Left lobe of liver (tissue), 2 donors: ENCODE measurements around the gene DNAH7. TPM values are rescaled to one million over a fixed set of nuclear protein-coding genes. Genes with fewer than 3 reads are reported as not detected.

Source experiments
- ATAC-seq: fragments of 200-7000 bp; cut with Tn5 transposase; one replicate; pipeline ENCODE4 v1.9.1; 2020; ENCODE audit warnings: mild to moderate bottlenecking, moderate library complexity
- DNase-seq: peaks from one replicate; pipeline ENCODE4 v3.0.0-alpha.2; 2020; ENCODE audit warnings: low spot score
- total RNA-seq: library from RNA; stranded (reverse); gene quantifications from one replicate; pipeline ENCODE4 v1.2.1, GENCODE V29; 2021
- donor health status: DM: no; HTN: no; CAD: no; lungs with moderate emphysema.
- donor health status: DM: no; HTN: yes; CAD: no.

The DNAH7 gene
- total RNA-seq, 1 donor from 2014 or later: 0.35 TPM

DNA sequence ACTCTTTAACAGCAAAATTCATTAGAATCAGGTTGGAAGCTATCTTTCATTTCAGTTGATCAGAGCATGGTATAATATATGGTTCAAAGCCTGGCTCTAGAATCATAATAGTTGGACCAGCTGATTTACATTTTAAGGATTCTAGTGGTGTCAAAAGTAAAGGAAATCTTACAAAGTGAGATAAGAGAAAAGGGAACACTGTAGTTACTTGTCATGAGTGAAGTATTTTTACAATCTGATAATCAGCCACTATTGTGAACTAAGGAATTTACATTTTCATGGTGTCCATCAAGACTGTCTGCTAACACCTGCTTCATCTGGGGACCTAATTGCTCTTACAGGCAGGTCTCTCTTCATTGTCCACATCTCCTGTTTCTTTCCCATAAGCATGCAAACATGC is 250.5 kb downstream of the DNAH7 start:
- ATAC-seq (no peak), DNase-seq (no peak)

- ATAC-seq (no peak), DNase-seq (no peak)
Measured at GRCh38 chr2:195815083-195815482, 253.6 kb downstream of the DNAH7 start.

DNA sequence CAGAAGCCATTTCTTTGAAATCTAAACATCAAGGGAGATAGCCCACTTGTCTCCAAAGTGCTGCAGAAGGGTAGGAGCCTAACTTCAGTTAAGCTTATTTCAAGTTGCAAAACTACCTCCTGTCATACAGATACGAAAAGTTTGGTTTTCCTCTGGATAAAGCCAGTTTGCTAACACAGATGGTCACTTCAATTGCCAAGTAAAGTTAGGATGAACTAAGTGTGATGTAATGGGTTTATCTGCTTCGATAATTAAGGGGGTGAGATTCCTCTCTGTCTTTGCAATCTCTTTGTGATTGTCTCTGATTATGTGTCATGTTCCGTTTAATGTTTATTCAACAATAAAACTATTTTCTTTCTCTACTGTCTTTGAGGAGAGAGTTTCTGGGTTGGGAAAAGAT is 255.2 kb downstream of the DNAH7 start:
- DNase-seq: no peak
- ATAC-seq: no peak

DNA sequence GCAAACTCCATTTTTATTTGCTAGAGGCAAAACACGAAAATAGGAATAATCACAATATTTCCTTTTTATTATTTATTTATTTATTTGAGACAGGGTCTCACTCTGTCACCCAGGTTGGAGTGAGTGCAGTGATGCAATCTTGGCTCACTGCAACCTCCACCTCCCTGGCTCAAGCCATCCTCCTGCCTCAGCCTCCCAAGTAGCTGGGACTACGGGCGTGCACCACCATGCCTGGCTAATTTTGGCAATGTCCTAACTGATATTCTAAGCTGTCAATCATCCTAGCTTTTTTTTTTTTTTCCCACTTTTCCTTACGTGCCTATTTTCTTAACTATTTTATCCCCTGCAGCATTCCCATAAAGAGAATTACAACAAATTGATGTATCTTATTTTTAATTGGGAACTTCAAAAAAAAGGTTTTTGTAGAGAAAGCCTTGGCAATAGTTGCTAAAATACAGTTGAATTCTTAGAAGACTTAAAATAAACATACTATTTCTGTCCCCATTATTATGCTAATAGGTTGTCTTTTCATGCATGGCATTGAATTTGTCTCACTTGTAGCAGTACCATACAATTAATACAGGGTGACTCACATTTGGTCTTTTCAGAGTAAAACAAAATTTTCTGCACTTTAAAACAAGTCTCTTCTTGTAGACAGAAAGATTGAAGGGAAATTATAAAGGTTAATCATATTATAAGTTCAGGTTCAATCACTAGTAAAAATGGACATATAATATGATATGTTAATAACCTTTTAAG is 258.1 kb downstream of the DNAH7 start:
- DNase-seq (no peak), ATAC-seq (no peak)

GRCh38 chr2:195808189-195808588 is 260.4 kb downstream of the DNAH7 start:
- DNase-seq (no peak), ATAC-seq (no peak)

- ATAC-seq: no peak
- DNase-seq: no peak
Measured at GRCh38 chr2:195805283-195805976, 263.2 kb downstream of the DNAH7 start.

GRCh38 chr2:195795879-195796278 is 272.8 kb downstream of the DNAH7 start:
- DNase-seq: no peak
- no peak for ATAC-seq

- DNase-seq: no peak
- no peak for ATAC-seq
Measured at GRCh38 chr2:195793881-195794280, 274.8 kb downstream of the DNAH7 start.

DNA sequence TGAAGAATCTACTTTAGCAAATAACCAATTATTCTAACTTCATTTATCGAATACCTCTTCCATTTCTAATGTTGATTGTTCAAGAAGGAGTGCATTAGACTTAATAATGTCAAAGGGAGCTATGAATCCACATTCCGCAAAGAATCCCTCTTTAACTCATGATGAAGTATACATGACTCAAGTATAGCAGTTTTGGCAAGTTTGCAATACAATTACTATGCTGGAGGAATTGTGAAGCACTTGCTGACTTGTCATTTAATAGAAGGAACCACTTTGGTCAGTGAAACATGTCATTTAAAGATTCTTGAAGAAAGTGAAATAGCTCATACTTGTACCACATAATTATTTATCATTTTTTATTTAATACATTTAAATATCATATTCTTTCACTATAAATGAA is 286.5 kb downstream of the DNAH7 start:
- no peak for DNase-seq
- ATAC-seq: no peak

DNA sequence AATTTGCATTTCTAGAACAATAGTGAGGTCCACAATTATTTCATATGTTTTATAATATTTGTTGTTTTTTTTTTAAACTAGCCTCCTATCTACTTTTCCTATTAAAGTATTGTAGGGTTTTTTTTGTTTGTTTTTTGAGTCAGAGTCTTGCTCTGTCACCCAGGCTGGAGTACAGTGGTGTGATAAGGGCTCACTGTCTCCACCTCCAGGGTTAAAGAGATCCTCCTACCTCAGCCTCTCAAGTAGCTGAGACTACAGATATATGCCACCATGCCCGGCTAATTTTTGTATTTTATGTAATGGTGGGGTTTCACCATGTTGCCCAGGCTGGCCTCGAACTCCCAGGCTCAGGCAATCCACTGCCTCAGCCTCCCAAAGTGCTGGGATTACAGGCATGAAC is 289.1 kb downstream of the DNAH7 start:
- ATAC-seq: no peak
- no peak for DNase-seq

DNA sequence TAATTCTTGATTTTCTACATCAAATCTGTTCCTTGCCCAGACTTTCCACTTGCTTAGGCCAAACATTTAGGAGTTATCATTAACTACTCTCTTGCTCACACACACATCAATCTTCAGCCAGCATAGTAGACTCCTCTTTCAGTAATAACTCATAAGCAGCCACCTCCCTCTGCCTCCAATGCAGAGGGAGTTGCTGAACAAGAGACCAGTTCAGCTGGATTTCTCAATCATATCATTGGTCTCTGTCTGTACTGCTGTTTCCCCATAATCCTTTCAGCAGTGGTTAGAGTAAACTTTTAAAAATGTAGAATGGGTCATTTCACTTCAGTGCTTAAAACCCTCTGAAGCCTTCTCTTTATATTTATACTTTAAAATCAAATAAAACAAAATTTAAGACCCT is 298.7 kb downstream of the DNAH7 start:
- ATAC-seq: no peak
- DNase-seq: no peak

DNA sequence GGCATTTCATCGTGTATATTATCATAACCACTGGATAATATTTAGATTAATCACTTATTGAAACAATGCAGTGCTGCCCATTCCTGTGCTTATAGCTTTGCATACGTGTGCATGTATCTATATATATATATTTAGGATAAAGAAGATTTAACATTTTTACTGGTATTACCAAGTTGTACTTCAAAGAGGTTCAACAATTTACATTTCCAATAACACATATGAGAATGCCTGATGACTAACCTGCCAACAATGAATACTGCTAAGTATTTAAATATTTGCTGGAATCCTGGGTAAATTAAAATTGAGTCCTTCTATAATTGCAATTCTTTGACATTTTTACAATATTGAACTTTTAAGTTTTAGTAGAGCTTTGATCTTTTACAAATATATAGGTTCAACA is 300.2 kb downstream of the DNAH7 start:
- no peak for DNase-seq
- no peak for ATAC-seq

DNA sequence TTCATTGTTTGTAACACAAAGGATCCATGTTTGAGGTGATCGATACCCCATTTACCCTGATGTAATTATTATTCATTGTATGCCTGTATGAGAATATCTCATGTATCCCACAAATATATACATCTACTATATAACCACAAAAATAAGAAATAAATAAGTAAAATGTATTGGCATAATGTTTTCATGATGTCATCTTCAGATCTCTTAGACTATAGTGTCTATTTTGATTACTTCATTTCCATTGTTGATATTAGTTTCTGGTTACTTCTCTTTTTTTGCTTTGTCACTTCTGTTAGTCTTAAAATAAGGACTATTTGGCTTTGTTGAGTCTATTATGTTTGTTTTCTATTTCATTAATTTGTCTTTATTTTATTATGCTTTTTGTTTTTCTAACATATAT is 301.9 kb downstream of the DNAH7 start:
- no peak for ATAC-seq
- DNase-seq: no peak

- DNase-seq: no peak
- ATAC-seq: no peak
Measured at GRCh38 chr2:195763866-195764265, 304.8 kb downstream of the DNAH7 start.

- ATAC-seq: no peak
- DNase-seq: no peak
Measured at GRCh38 chr2:195759877-195760276, 308.8 kb downstream of the DNAH7 start.

DNA sequence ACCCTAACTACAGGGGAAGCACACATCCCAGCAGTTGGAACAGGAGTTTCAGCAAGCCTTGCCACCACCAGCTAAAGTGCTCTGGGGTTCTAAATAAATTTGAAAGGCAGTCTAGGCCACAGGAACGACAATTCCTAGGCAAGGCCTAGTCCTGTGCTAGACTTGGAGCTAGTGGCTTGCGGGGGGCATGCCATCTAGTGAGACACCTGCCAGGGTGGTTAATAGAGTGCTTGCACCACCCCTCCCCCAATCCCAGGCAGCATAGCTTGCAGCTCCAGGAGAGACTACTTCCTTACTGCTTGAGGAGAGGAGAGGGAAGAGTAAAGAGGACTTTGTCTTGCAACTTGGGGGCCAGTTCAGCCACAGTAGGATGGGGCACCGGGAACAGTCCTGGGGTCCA is 309.8 kb downstream of the DNAH7 start:
- no peak for DNase-seq
- ATAC-seq: no peak

GRCh38 chr2:195756218-195756942 is 312.3 kb downstream of the DNAH7 start:
- ATAC-seq (no peak), DNase-seq (no peak)

DNA sequence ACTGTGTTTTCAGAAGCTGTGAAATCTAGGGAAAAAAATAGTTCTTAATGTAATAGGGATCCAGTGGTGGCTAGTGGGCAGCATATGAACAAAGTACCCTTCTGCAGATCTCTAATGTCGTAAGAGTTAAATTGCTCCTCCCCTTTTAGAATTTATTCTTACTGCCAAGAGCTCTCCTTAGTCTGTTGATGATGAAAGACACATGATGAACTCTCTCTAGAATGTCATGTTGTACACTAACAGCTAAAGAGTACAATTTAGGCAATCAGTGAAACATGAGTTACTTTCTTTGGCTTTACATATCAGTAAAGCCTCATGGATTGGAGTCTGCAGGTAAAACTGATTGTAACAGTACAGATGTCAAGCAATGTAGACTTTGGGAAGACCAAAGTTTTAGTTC is 327.4 kb downstream of the DNAH7 start:
- DNase-seq (no peak), ATAC-seq (no peak)

GRCh38 chr2:195737511-195738325 is 330.9 kb downstream of the DNAH7 start:
- ATAC-seq (no peak), DNase-seq (no peak)

- no peak for ATAC-seq
- no peak for DNase-seq
Measured at GRCh38 chr2:195735347-195735746, 333.3 kb downstream of the DNAH7 start.

DNA sequence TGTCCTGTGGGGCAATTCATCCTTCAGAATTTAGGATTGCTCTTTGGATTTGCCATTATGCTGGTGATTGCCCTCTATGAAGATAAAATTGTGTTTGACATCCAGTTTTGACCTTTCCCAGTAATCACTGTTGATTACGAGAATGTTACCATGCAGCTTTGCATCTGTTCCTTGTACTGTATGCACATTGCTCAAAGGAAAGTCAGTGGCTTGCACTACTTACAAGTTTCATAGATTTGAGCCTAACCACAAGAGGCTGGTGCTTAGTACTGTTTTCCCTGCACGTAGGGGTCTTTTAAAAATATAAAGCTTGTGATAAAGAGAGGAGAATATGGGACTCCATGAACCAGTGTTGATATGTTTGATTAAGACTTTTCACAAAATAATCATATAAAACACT is 333.7 kb downstream of the DNAH7 start:
- DNase-seq (no peak), ATAC-seq (no peak)
